ENCODE results near the gene TXNDC17. TPM values are rescaled to one million over a fixed set of nuclear protein-coding genes. Genes with fewer than 3 reads are reported as not detected.
"Not testable (repeated sequence)": the region's sequence is repeated elsewhere in the genome, so short reads cannot be mapped to it uniquely, and the experiment has no call there.

TXNDC17 gene
- total RNA-seq, 2 experiments from 2014 or later = 69.6 to 71.6 TPM

DNA sequence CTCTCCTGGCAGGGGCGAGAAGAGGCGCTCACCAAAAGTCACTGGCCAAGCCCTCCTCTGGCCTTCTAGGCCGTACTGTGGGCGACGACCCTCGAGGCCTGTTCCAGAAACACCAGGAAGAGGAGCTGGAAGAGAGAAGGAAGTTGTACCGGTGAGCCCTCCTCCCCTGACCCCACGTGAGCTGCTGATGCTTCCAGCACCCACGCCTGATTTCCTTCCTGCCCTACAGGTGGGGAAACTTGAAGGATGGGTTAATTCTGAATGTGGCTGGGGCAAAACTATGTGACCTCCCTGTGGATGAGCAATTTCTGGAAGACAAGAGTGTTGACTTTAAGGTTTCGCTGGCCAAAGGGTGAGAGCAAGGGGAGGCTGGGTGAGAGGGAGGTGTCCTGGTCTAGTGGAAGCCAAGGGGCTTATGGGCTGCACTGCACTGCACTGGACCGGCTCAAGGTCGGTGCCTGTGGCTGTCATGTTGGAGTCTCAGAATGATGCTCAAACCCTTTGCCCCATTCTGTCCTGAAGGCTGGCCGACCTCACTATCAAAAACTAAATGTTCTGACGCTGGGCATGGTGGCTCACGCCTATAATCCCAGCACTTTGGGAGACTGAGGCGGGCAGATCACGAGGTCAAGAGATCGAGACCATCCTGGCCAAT, 16.9 kb downstream of the TXNDC17 start:
- Mint-ChIP-seq H3K4me1 (peaks cover 57% of the 10 kb centered on the region), H3K27me3 (peaks cover 47% of the 10 kb centered on the region), H3K9me3 (ENCODE audit: low read depth) (no peaks in the 10 kb centered on the region), H3K4me3 (peak overlapping the region; percentile 74), H3K27ac (peak overlapping the region; percentile 52), H3K36me3 (peaks cover 10% of the 10 kb centered on the region)
- no peak for ATAC-seq
- CTCF ChIA-PET = interaction anchor here (0.7 to 1.5 kb wide), 3 partner anchors 9 to 253 kb away, joined by 3 to 5 read pairs (median 4); no protein-coding TSS in a partner anchor
- no peak for DNase-seq

DNA sequence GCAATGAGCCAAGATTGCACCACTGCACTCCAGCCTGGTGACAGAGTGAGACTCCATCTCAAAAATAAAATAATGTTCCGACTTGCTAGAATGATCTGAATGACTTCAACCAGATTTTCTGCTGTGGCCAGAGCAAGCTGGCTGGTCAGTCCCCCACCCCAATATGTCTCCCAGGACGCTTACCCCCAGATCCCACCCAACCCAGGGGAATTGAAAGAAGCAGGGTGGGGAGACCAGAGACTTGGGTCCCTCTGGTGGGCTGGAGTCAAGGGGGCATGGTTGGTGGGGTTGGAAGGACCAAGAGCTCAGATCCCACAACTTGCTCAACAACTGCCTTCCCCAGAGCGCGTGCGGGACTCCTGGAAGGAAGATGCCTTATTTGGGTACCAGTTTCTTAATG, 17.6 kb downstream of the TXNDC17 start:
- H3K36me3 Mint-ChIP-seq; H3K4me3 Mint-ChIP-seq; H3K27ac Mint-ChIP-seq; ATAC-seq; DNase-seq; H3K9me3 Mint-ChIP-seq (ENCODE audit: low read depth); CTCF ChIA-PET: not testable (repeated sequence)
- Mint-ChIP-seq H3K27me3 (peaks cover 50% of the 10 kb centered on the region), H3K4me1 (peaks cover 52% of the 10 kb centered on the region)

DNA sequence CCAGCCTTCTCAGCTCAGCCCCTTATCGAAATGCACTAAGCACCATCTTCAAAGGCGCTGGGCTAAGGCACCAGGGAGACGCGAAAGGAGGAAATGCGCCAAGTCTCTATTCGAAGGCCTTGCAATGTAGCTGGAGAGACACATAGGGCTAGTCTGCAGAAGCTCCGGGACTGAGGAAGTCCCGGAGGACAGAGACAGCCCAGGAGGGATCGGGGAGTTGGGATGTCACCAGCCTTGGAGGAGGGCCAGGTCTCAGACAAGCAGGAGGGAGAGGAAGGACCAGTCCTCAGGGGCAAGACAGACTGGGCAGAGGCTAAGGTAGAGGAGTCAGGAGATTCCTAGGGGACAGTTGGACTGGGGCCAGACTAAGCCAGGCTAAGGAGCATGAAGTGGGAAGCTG, 19.2 kb downstream of the TXNDC17 start:
- peaks cover 43% of the 10 kb centered on the region for H3K4me1 Mint-ChIP-seq
- CTCF ChIA-PET = interaction anchor here (0.9 to 1.3 kb wide), 4 partner anchors 9 to 187 kb away, joined by 3 to 7 read pairs (median 3); partner anchors contain the start of genes C17orf100, KIAA0753 and MED31
- H3K27me3 Mint-ChIP-seq = peaks cover 48% of the 10 kb centered on the region
- peaks cover 3% of the 10 kb centered on the region for H3K36me3 Mint-ChIP-seq
- no peaks in the 10 kb centered on the region for H3K9me3 Mint-ChIP-seq (ENCODE audit: low read depth)
- ATAC-seq (no peak), DNase-seq (no peak)
- H3K4me3 Mint-ChIP-seq = no peak overlapping the region
- no peak overlapping the region for H3K27ac Mint-ChIP-seq

DNA sequence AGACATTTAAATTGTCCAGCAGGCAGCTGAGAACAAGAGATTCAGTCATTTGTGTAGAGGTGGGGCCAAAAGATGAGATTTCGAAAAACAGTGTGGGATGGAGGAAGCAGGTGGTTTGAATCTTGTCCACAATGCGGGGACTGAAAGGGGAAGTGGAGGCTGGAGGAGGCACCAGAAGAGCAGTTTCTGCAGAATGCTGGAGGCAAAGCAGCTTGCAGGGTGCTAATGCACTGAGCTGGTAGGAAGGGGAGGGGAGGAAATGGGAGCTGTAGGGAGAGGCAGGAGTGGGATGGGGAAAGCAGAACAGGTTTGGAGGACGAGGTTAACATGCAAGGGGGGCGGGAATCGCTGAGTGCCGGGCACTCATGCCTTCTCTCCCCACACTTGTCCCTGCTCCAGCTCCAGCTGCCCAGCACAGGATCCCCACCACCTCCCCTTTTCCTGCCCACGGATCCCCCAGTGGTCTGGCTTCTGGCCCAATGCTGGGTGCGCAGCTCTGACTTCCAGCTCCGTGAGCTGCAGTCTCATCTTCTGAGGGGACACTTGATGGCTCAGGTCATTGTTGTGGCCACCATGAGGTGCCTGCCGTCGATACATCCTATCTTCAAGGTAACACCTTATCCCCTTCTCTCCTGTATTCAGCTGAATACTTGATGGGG, 20.1 kb downstream of the TXNDC17 start:
- peaks cover 46% of the 10 kb centered on the region for H3K27me3 Mint-ChIP-seq
- H3K27ac Mint-ChIP-seq = no peak overlapping the region
- CTCF ChIA-PET = interaction anchor here (0.8 to 1.5 kb wide), 10 partner anchors 10 to 343 kb away, joined by 3 to 7 read pairs (median 3); partner anchors contain the start of genes C17orf100 and MED31
- peaks cover 38% of the 10 kb centered on the region for H3K4me1 Mint-ChIP-seq
- peaks cover 3% of the 10 kb centered on the region for H3K36me3 Mint-ChIP-seq
- DNase-seq (peak; percentile 73), ATAC-seq (peak; percentile 50)
- no peaks in the 10 kb centered on the region for H3K9me3 Mint-ChIP-seq (ENCODE audit: low read depth)
- H3K4me3 Mint-ChIP-seq = peak overlapping the region; percentile 1

DNA sequence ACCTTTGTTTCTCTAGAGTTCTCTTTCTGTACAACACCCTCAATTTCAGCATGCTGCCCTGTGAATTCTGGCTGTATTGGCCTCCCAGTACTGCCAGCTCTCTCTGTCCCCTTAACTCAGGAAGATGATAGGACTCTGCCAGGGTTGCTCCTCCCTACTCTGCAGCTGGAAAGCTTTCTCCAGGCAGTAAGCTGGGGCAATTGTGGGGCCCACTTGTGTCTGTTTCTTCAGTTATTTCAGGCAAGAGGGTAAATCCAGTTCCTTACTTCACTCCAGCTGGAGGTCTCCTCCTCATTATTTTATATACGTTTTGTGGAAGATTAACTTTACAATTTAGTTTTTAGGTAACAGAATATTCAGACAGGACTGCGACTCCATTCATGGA, 20.6 kb downstream of the TXNDC17 start:
- CTCF ChIA-PET = interaction anchor here (0.8 to 1.5 kb wide), 7 partner anchors 10 to 343 kb away, joined by 3 to 5 read pairs (median 3); no protein-coding TSS in a partner anchor
- Mint-ChIP-seq H3K4me3 (no peak overlapping the region), H3K27ac (no peak overlapping the region), H3K9me3 (ENCODE audit: low read depth) (no peaks in the 10 kb centered on the region), H3K27me3 (peaks cover 48% of the 10 kb centered on the region), H3K36me3 (peaks cover 3% of the 10 kb centered on the region), H3K4me1 (peaks cover 38% of the 10 kb centered on the region)
- DNase-seq = no peak
- no peak for ATAC-seq

DNA sequence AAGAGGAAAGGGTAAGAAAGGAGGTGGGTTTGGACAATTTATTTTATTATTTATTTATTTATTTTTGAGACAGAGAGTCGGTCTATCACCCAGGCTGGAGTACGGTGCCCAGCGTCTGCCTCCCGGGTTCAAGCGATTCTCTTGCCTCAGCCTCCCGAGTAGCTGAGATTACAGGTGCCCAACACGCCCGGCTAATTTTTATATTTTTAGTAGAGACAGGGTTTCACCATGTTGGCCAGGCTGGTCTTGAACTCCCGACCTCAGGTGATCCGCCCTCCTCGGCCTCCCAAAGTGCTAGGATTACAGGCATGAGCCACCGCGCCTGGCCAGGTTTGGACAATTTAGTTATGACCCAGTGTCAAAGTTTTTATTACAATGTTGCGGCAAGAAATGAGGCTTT, 22.3 kb downstream of the TXNDC17 start:
- H3K27ac Mint-ChIP-seq; DNase-seq; H3K4me3 Mint-ChIP-seq; ATAC-seq; H3K36me3 Mint-ChIP-seq; H3K9me3 Mint-ChIP-seq (ENCODE audit: low read depth): not testable (repeated sequence)
- Mint-ChIP-seq H3K4me1 (peaks cover 28% of the 10 kb centered on the region), H3K27me3 (peaks cover 54% of the 10 kb centered on the region)
- CTCF ChIA-PET = interaction anchor here (1.2 to 1.3 kb wide), 2 partner anchors 15 to 248 kb away, joined by 4 to 5 read pairs; no protein-coding TSS in a partner anchor

DNA sequence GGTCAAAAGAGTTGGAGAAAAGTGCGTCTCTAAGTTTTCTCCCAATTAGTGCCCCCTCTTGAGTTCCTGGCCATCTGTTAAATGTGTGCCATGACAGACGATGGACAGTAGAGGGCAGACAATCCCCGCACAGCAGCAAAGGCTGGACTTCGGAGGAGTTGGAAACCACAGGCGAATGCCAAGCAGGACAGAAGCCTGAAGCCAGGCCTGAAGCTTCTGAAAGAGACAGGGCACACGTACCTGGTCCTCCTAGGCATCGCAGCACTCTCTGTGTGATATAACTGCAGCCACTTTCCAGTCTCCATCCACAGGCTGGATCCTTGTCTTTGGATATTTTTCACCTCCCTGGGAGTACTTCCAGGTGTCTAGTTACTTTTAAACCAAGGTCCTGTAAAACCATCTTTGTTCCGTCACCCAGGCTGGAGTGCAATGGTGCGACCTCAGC, 25.2 kb downstream of the TXNDC17 start:
- Mint-ChIP-seq H3K27me3 (peaks cover 37% of the 10 kb centered on the region), H3K9me3 (ENCODE audit: low read depth) (no peaks in the 10 kb centered on the region), H3K4me3 (no peak overlapping the region), H3K27ac (no peak overlapping the region), H3K4me1 (peaks cover 12% of the 10 kb centered on the region), H3K36me3 (no peaks in the 10 kb centered on the region)
- CTCF ChIA-PET = interaction anchor here (0.7 to 2.5 kb wide), 20 partner anchors 9 to 338 kb away, joined by 3 to 12 read pairs (median 4); no protein-coding TSS in a partner anchor
- DNase-seq (peak; percentile 65), ATAC-seq (peak; percentile 76)

DNA sequence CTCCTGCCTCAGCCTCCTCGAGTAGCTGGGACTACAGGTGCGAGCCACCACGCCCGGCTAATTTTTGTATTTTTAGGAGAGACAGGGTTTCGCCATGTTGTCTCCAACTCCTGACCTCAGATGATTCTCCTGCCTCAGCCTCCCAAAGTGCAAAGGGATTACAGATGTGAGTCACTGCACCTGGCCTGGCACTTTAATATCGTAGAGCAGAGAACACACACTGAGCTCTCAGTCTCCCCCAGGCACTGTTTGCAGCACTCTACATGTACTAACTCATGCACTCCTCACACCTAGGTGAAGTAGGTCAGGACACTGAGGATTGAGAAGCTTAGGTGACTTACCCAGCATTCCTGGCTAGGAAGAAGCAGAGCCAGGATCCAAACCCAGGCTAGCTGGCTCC, 25.7 kb downstream of the TXNDC17 start:
- Mint-ChIP-seq H3K27me3 (peaks cover 34% of the 10 kb centered on the region), H3K27ac (no peak overlapping the region), H3K9me3 (ENCODE audit: low read depth) (no peaks in the 10 kb centered on the region), H3K36me3 (no peaks in the 10 kb centered on the region), H3K4me3 (no peak overlapping the region), H3K4me1 (peaks cover 7% of the 10 kb centered on the region)
- CTCF ChIA-PET = interaction anchor here (0.7 to 2.5 kb wide), 19 partner anchors 9 to 338 kb away, joined by 3 to 12 read pairs (median 4); no protein-coding TSS in a partner anchor
- ATAC-seq (no peak), DNase-seq (no peak)

DNA sequence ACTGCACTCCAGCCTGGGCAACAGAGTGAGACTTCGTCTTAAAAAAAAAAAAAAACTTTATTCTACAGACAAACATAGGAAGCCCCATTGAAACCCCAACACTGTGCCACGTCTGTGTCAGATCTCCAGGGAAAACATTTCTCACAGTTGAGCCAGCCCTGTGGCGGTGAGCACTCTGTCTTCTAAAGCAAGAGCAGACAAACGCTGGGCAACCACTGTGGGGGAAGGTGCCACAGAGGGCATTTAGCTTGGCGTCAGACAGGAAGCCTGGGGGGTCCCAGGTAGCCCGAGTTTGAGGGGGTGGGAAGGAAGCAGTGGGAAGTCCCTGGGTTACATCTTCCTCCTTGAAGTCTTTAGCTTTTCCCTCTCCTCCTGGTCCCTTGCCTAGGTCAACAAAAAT, 26.7 kb downstream of the TXNDC17 start:
- Mint-ChIP-seq H3K36me3 (no peaks in the 10 kb centered on the region), H3K4me1 (peaks cover 2% of the 10 kb centered on the region), H3K27ac (no peak overlapping the region), H3K4me3 (no peak overlapping the region), H3K9me3 (ENCODE audit: low read depth) (no peaks in the 10 kb centered on the region), H3K27me3 (peaks cover 27% of the 10 kb centered on the region)
- ATAC-seq = no peak
- DNase-seq = no peak
- CTCF ChIA-PET = interaction anchor here (1.3 to 2.5 kb wide), 6 partner anchors 9 to 176 kb away, joined by 3 to 12 read pairs (median 5); no protein-coding TSS in a partner anchor

DNA sequence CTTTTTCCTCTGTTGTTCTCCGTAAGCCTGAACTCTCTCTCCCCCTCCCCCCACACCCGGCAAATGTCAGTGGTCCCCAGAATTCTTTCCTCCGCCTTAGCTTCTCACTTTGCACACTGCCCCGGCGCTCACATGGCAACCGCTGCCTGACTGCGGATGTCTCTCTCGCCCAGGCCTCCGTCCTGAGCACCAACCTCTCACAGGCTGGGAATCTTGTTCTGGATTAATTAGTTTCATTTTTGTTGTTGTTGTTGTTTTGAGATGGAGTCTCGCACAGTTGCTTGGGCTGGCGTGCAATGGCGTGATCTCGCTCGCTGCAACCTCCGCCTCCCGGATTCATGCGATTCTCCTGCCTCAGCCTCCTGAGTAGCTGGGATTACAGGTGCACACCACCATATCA, 27.4 kb downstream of the TXNDC17 start:
- peaks cover 22% of the 10 kb centered on the region for H3K27me3 Mint-ChIP-seq
- H3K36me3 Mint-ChIP-seq = no peaks in the 10 kb centered on the region
- DNase-seq = no peak
- H3K27ac Mint-ChIP-seq = no peak overlapping the region
- no peaks in the 10 kb centered on the region for H3K4me1 Mint-ChIP-seq
- no peak for ATAC-seq
- H3K9me3 Mint-ChIP-seq (ENCODE audit: low read depth) = no peaks in the 10 kb centered on the region
- CTCF ChIA-PET = interaction anchor here (2.5 kb wide), 1 partner anchor 175 kb away, joined by 12 read pairs; no protein-coding TSS in a partner anchor
- no peak overlapping the region for H3K4me3 Mint-ChIP-seq

DNA sequence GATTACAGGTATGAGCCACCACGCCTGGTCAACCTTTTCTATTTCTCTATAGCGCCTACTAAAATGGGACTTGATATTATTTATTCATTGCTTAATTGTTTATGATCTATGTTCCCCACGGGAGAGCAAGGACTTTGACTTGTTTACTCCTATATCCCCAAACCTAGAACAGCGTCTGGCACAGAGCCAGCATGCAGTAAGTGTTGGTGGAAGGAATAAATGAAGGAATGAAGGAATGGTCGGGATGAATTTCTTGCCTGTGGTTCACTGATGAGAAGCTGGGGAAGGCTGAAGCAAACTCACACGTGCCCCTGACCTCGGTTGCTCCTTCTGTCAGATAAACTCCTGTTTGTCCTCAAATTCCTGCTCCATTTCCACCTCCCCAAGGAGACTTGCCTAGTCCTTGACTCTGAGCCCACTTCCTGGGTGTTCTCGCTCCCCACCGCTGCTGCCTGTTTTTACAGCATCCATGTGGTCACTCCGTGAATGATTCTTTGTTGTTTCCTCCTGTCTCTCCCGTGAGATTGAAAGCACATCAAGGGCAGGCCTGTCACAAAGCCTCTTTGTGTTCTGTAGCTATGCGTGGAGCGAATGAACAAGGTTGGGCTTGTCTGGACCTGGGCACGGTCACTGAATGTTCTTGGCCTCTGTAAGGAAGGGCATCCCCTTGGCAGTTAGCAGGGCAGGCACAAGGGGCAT, 28.0 kb downstream of the TXNDC17 start:
- Mint-ChIP-seq H3K4me1 (no peaks in the 10 kb centered on the region), H3K27me3 (peaks cover 18% of the 10 kb centered on the region), H3K9me3 (ENCODE audit: low read depth) (no peaks in the 10 kb centered on the region), H3K36me3 (no peaks in the 10 kb centered on the region), H3K27ac (no peak overlapping the region), H3K4me3 (no peak overlapping the region)
- ATAC-seq = no peak
- no peak for DNase-seq
- CTCF ChIA-PET = interaction anchor here (0.8 kb wide), 1 partner anchor 196 kb away, joined by 3 read pairs; no protein-coding TSS in a partner anchor

DNA sequence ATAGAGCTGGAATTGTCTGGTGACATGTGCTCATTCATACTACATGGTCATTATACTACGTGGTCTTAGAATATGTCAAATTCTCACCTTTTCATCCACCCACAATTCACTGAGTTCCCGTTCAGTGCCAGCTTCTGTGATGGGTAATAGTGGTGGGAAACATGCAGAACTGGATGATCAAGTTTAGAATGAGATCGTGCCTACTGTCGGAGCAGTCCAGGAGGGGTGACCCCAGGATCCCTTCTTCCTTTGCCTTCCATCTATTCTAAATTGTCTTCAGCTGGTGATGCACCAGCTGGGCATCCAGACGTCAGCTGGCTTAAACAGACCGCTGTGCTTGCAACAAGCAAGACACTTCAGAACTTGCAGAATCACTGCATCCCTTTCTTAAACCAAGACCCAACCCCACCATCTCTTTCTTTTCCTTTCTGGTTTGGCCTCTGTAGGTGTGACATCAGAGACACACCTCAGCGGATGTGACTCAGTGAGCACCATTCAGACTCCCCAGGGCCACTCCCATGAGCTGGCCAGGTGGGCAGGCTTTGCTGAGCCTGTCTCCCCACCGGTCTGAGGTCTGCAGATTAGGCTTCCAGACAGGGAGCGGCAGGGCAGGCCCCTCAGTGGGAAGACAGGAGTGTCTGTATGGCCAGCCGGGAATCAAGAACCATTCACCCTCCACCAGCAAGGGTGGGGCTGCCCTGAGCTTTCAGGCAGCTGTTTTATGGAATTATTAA, 28.8 kb downstream of the TXNDC17 start:
- H3K27me3 Mint-ChIP-seq = peaks cover 15% of the 10 kb centered on the region
- no peaks in the 10 kb centered on the region for H3K36me3 Mint-ChIP-seq
- no peaks in the 10 kb centered on the region for H3K4me1 Mint-ChIP-seq
- ATAC-seq (peak; percentile 36), DNase-seq (no peak)
- H3K27ac Mint-ChIP-seq = no peak overlapping the region
- no peak overlapping the region for H3K4me3 Mint-ChIP-seq
- H3K9me3 Mint-ChIP-seq (ENCODE audit: low read depth) = no peaks in the 10 kb centered on the region
- CTCF ChIA-PET = interaction anchor here (0.8 kb wide), 1 partner anchor 197 kb away, joined by 3 read pairs; no protein-coding TSS in a partner anchor

Data from activated CD8-positive, alpha-beta memory T cell treated with anti-CD3 and anti-CD28 coated beads, Interleukin-2, amount 10 ng/mL, durations not matched to agents 7 days and 5 days (primary cell).